Jurkat, Clone E6-1 (cell line): ENCODE results near the gene CLEC4A.
"Not testable (repeated sequence)": the region's sequence is repeated elsewhere in the genome, so short reads cannot be mapped to it uniquely, and the experiment has no call there.

Experiments used
- DNase-seq: peaks from one replicate; pipeline ENCODE4 v3.0.0-alpha.2; 2011; ENCODE audit warnings: low read depth, low spot score
- H3K4me3 ChIP-seq: 2 replicates; pipeline ENCODE4 v1.5.1; 2011; ENCODE audit warnings: mild to moderate bottlenecking, low read length, control low read depth, moderate library complexity

The CLEC4A gene

DNA sequence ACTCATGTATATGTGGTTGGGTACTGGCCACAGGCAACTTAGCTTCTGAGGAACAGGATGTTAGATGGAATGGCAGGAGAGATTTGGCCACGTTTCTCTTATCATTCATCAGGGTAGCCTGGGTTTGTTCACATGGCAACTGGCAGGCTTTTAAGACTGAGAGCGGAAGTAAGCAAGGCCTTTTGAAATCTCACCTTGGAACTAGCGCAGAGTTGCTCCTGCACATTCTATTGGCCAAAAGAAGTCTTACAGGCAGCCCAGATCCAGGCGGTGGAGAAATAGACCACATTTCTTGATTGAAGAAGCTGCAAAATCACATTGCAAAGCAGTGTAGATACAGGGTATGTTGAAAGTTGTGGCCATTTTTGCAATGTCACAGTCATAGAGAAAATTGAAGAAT lies 3.7 kb downstream of the CLEC4A start:
- peak; percentile 91 for DNase-seq
- no peak overlapping the region for H3K4me3 ChIP-seq

DNA sequence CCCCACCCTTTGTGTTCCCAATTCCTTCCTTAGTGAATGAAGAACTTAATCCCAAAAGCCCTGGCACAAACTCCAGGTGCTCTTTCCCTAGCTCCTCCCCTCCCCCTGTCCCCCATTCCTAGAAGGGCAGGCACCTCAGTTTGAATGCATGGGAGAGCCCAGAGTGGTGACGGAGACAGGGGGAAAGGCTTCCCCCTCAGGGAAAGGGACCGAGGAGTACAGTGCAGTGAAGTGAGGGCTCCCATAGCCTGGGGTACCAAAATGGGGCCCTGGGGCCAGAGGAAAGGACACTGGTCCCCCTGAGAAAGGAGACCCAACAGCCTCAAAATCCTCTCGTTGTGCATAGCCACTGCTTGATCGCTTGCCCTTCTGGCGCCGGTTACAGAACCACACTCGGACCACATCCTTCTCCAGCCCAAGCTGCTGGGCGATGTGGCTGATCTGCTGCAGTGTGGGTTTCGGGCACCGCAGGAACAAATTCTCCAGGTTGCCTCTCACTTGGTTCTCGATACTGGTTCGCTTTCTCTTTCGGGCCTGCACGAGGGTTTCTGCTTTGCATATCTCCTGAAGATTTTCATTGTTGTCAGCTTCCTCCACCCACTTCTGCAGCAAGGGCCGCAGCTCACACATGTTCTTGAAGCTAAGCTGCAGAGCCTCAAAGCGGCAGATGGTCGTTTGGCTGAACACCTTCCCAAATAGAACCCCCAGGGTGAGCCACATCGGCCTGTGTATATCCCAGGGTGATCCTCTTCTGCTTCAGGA lies 10.4 kb downstream of the CLEC4A start:
- H3K4me3 ChIP-seq, DNase-seq: not testable (repeated sequence)

- DNase-seq, H3K4me3 ChIP-seq: not testable (repeated sequence)
These were observed 11.0 kb downstream of the CLEC4A start for GRCh38 chr12:8134398-8134930.

DNA sequence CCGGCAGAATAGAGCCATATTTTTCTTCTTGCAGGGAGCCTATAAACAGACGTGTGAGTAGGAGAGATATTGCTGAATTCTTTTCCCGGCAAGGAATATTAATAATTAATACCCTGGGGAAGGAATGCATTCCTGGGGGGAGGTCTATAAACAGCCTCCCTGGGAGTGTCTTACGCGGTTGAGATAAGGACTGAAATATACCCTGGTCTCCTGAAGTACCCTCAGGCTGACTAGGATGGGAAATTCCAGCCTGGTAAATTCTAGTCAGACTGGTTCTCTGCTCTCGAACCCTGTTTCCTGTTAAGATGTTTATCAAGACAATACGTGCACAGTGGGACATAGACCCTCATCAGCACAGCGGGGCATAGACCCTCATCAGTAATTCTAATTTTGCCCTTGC lies 18.2 kb downstream of the CLEC4A start:
- not testable (repeated sequence) for DNase-seq, H3K4me3 ChIP-seq

DNA sequence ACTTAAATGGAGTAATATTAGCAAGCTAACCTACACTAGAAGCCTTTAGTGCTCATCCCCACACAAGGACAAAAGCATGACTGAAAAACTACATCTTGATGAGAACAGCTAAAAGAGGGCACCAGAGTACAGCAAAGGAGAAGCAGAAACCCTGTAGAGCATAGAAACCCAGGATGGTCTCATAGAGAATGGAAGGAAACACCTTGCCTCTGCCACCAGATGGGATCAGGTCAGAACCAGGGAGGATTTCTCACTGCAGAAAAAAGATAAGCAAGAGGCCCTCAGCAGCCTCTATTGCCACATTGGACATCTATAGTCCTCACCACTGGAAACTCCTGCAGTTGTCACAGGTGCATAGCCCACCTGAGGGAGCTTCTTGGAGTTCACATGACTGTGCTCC lies 19.8 kb downstream of the CLEC4A start:
- no peak for DNase-seq

DNA sequence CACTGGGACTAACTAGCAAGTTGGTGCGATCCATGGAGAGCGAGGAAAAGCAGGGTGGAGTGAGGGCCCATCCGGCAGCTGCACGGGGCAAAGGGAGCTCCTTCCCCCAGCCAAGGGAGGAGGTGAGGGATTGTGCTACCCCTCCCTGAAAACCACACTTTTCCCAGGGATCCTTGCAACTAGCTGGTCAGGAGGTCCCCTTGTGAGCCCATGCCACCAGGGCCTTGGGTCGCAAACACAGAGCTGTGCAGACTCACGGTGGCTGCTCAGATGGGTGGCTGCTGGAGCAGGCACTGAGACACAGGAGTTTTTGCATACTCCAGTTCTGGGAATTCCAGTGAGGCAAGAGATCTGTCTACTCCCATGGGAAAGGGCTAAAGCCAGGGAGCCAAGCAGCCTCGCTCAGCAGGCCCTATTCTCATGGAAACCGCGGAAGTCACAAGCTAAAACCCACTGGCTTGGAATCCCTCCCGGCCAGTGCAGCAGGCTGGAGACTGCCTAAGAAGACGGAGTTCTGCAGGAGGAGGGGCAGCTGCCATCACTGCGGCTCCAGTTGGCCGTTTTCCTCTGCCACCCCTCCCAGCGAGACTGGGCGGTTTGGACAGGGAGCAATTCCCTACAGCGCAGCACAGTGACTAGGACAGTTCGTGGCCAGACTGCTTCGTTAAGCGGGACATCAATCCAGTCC lies 22.5 kb downstream of the CLEC4A start:
- no peak overlapping the region for H3K4me3 ChIP-seq
- no peak for DNase-seq

More for the DNA sequence above, 19.8 kb downstream of the CLEC4A start:
- H3K4me3 ChIP-seq = no peak overlapping the region

GRCh38 chr12:8146442-8146771 lies 23.0 kb downstream of the CLEC4A start:
- no peak overlapping the region for H3K4me3 ChIP-seq
- no peak for DNase-seq

- H3K4me3 ChIP-seq = no peak overlapping the region
- peak; percentile 65 for DNase-seq
These were observed 31.1 kb downstream of the CLEC4A start for GRCh38 chr12:8154526-8154925.

GRCh38 chr12:8156416-8156815 lies 33.0 kb downstream of the CLEC4A start:
- DNase-seq = no peak
- no peak overlapping the region for H3K4me3 ChIP-seq

GRCh38 chr12:8156845-8157244 lies 33.4 kb downstream of the CLEC4A start, which contains the start of gene ZNF705A:
Gene ZNF705A, plus strand, starts transcription at chr12:8157015. Its CDS starts 15,611 bp downstream, at chr12:8172626.
- H3K4me3 ChIP-seq = no peak within 1 kb of the TSS
- no peak for DNase-seq

GRCh38 chr12:8157484-8158198 lies 34.2 kb downstream of the CLEC4A start:
- H3K4me3 ChIP-seq = no peak overlapping the region
- no peak for DNase-seq

DNA sequence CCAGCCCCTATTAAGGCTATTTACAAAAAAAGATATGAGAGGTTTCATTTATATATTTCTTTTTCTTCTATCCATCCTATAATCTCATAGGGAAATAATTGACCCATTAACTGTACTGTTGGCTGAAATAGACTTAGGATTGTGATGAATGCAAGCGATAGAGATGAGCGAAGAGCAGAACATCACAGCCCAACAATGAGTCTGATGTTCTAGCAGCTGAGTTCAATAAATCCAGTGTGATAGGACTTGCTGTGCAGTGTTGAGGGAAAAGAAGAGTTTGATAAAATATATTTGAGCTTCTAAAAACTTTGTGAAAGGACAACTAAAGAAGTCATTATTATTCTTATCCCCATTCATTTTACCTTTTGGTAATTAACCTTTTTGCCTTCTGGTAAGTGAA lies 49.5 kb downstream of the CLEC4A start:
- not testable (repeated sequence) for DNase-seq, H3K4me3 ChIP-seq

DNA sequence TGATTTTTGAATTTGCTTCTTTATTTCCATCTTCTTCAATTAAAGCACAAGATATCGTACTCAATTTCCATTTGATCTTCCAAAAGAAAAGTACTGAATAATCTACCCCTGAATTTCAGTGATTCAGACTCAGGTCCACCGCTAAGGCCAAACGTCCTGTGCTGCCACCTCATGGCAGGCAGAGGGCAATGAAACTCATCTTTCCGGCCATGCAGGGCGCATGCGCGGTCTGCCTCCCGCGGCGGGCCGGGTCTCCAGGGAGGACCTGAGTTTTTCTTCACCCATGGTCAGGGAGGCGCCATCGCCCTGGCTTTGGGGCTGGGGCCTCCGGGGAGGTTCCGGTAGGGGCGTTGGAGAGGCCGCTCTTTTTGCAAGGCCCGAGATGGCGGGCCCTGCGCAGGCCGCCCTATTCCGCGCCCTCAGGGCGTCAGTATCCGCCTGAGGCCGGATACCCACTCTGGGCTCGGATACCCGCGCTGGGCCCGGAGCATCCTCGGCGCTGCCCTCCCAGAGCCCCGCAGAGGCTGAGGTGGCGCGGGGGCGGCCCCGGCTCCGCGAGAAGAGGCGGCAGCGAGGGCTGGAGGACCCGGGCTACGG lies 56.7 kb downstream of the CLEC4A start:
- H3K4me3 ChIP-seq = peak overlapping the region; percentile 52
- DNase-seq = peak; percentile 52

GRCh38 chr12:8181271-8181670 lies 57.9 kb downstream of the CLEC4A start:
- not testable (repeated sequence) for H3K4me3 ChIP-seq, DNase-seq

DNA sequence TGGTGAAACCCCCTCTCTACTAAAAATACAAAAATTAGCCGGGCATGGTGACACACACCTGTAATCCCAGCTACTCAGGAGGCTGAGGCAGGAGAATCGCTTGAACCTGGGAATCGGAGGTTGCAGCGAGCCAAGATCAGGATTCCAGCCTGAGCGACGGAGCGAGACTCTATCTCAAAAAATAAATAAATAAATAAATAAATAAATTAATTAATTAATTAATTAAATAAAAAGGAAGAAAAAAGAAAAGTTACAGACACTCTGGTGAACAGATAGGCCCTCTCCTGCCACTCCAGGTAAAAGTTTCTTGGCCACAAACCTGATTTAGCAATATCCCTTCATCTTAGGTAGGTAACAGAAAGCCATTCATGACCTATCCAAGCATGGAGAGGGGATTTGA lies 59.5 kb downstream of the CLEC4A start:
- H3K4me3 ChIP-seq, DNase-seq: not testable (repeated sequence)

- not testable (repeated sequence) for H3K4me3 ChIP-seq, DNase-seq
These were observed 59.9 kb downstream of the CLEC4A start for GRCh38 chr12:8183346-8183745.

DNA sequence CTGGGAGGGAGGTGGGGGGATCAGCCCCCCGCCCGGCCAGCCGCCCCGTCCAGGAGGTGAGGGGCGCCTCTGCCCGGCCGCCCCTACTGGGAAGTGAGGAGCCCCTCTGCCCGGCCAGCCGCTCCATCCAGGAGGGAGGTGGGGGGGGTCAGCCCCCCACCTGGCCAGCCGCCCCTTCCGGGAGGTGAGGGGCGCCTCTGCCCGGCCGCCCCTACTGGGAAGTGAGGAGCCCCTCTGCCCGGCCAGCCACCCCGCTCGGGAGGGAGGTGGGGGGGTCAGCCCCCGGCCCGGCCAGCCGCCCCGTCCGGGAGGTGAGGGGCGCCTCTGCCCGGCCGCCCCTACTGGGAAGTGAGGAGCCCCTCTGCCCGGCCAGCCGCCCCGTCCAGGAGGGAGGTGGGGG lies 60.8 kb downstream of the CLEC4A start:
- H3K4me3 ChIP-seq, DNase-seq: not testable (repeated sequence)

- DNase-seq, H3K4me3 ChIP-seq: not testable (repeated sequence)
These were observed 64.7 kb downstream of the CLEC4A start for GRCh38 chr12:8188088-8188487.
